ENCODE measurements around the gene RUFY4. TPM values are rescaled to one million over a fixed set of nuclear protein-coding genes. Genes with fewer than 3 reads are reported as not detected.
A peak's percentile ranks its signal among the peaks of the same experiment; 100 is the strongest.

The RUFY4 gene
- total RNA-seq, 1 donor from 2014 or later = not detected

DNA sequence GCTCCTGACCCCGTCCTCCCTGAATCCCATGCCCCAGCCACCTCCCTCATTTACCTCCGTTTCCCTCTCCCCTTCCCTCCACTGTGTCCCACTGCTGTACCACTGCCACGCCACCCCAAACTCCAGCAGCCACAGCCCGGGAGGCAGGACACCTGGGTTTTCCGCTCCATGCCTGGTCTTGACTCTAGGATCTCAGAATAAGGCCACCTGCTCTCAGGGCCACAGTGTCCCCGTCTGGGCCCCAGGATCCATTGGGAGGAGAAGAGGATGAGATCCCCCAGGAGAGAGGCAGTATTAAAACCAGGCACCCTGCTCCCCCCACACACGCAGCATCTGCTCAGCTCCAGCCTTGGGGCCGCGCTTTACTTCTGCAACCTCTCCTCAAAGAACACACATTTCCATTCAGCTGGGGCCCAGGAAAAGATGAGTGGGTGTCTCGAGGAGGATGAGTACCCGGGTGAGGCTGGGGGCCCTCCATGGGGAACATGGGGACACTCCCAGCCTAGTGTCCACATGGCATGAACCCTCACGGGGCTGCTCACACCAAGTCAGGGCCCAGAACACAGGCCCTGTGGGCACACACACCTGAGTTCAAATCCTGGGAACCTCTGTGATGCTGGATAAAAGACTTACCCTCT lies 33.5 kb upstream of the RUFY4 start:
- Histone ChIP-seq H3K9me3 (ENCODE audit: insufficient read depth, low read depth, low read length) (no peaks in the 10 kb centered on the region), H3K4me2 (ENCODE audit: low read length) (no peak overlapping the region), H3K79me2 (ENCODE audit: insufficient read depth, low read length) (no peaks in the 10 kb centered on the region), H3K4me1 (ENCODE audit: insufficient read depth, low read length) (peaks cover 10% of the 10 kb centered on the region), H3K36me3 (ENCODE audit: insufficient read depth, low read length) (no peaks in the 10 kb centered on the region), H3K27ac (ENCODE audit: low read depth, low read length) (no peak overlapping the region), H2AFZ (ENCODE audit: low read depth, low read length) (no peak overlapping the region), H3K4me3 (ENCODE audit: insufficient read depth, low read depth, low read length) (no peak overlapping the region), H3K9ac (ENCODE audit: low read length) (no peak overlapping the region), H4K20me1 (ENCODE audit: insufficient read depth, low read length) (no peaks in the 10 kb centered on the region), H3K27me3 (ENCODE audit: insufficient read depth, low read length) (peaks cover 38% of the 10 kb centered on the region)
- FAIRE-seq (no peak), DNase-seq (ENCODE audit: low read depth) (no peak)
- peaks cover 5% of the 10 kb centered on the region for H3K4me1 Mint-ChIP-seq (ENCODE audit: low read depth, unreplicated experiment)
- peaks cover 4% of the 10 kb centered on the region for H3K9me3 Mint-ChIP-seq (ENCODE audit: unreplicated experiment)
- H3K36me3 Mint-ChIP-seq (ENCODE audit: low read depth, unreplicated experiment) = peaks cover 3% of the 10 kb centered on the region
- H3K4me3 Mint-ChIP-seq (ENCODE audit: unreplicated experiment) = no peak overlapping the region
- no peak overlapping the region for H3K27ac Mint-ChIP-seq (ENCODE audit: unreplicated experiment)
- TF ChIP-seq, protein P1, sequence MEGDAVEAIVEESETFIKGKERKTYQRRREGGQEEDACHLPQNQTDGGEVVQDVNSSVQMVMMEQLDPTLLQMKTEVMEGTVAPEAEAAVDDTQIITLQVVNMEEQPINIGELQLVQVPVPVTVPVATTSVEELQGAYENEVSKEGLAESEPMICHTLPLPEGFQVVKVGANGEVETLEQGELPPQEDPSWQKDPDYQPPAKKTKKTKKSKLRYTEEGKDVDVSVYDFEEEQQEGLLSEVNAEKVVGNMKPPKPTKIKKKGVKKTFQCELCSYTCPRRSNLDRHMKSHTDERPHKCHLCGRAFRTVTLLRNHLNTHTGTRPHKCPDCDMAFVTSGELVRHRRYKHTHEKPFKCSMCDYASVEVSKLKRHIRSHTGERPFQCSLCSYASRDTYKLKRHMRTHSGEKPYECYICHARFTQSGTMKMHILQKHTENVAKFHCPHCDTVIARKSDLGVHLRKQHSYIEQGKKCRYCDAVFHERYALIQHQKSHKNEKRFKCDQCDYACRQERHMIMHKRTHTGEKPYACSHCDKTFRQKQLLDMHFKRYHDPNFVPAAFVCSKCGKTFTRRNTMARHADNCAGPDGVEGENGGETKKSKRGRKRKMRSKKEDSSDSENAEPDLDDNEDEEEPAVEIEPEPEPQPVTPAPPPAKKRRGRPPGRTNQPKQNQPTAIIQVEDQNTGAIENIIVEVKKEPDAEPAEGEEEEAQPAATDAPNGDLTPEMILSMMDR (IDR thresholded peaks at IDR 0.05; ENCODE audit: insufficient read depth, low read depth, low read length) = no peak
- TF ChIP-seq EZH2 (IDR thresholded peaks at IDR 0.05; ENCODE audit: insufficient read depth, low read length) = no peak
- H3K27me3 Mint-ChIP-seq (ENCODE audit: low read depth, unreplicated experiment) = peaks cover 49% of the 10 kb centered on the region

DNA sequence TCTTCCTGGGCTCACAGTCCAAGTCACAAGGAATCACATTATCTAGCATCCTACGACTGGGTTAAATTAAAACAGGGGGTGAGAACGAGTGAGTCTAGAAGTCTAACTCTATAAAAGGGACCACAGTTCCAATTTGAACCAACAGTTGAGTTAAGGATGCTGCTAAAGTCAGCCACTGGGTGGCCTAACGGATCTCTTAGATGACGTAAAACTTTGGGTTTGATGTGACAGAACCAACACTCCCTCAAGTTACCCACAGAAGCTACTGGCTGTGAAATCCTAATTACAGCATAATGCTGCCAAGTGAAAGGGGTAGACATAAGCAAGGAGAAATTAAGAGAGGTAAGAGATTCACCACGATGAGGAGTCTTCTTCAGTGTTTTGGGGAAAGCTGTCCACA lies 32.7 kb upstream of the RUFY4 start:
- H3K9ac ChIP-seq (ENCODE audit: low read length) = no peak overlapping the region
- Mint-ChIP-seq H3K36me3 (ENCODE audit: low read depth, unreplicated experiment) (peaks cover 3% of the 10 kb centered on the region), H3K4me3 (ENCODE audit: unreplicated experiment) (no peak overlapping the region), H3K27me3 (ENCODE audit: low read depth, unreplicated experiment) (peaks cover 52% of the 10 kb centered on the region), H3K4me1 (ENCODE audit: low read depth, unreplicated experiment) (peaks cover 5% of the 10 kb centered on the region), H3K27ac (ENCODE audit: unreplicated experiment) (no peak overlapping the region), H3K9me3 (ENCODE audit: unreplicated experiment) (peaks cover 6% of the 10 kb centered on the region)
- H4K20me1 ChIP-seq (ENCODE audit: insufficient read depth, low read length) = no peaks in the 10 kb centered on the region
- no peak overlapping the region for H2AFZ ChIP-seq (ENCODE audit: low read depth, low read length)
- no peaks in the 10 kb centered on the region for H3K36me3 ChIP-seq (ENCODE audit: insufficient read depth, low read length)
- no peak overlapping the region for H3K27ac ChIP-seq (ENCODE audit: low read depth, low read length)
- TF ChIP-seq, protein P1 (IDR thresholded peaks at IDR 0.05; ENCODE audit: insufficient read depth, low read depth, low read length) = peak; percentile 18
- TF ChIP-seq EZH2 (IDR thresholded peaks at IDR 0.05; ENCODE audit: insufficient read depth, low read length) = no peak
- H3K27me3 ChIP-seq (ENCODE audit: insufficient read depth, low read length) = peaks cover 46% of the 10 kb centered on the region
- no peaks in the 10 kb centered on the region for H3K79me2 ChIP-seq (ENCODE audit: insufficient read depth, low read length)
- no peak overlapping the region for H3K4me2 ChIP-seq (ENCODE audit: low read length)
- H3K4me1 ChIP-seq (ENCODE audit: insufficient read depth, low read length) = peaks cover 10% of the 10 kb centered on the region
- DNase-seq (ENCODE audit: low read depth) (no peak), FAIRE-seq (no peak)
- H3K9me3 ChIP-seq (ENCODE audit: insufficient read depth, low read depth, low read length) = no peaks in the 10 kb centered on the region
- no peak overlapping the region for H3K4me3 ChIP-seq (ENCODE audit: insufficient read depth, low read depth, low read length)

DNA sequence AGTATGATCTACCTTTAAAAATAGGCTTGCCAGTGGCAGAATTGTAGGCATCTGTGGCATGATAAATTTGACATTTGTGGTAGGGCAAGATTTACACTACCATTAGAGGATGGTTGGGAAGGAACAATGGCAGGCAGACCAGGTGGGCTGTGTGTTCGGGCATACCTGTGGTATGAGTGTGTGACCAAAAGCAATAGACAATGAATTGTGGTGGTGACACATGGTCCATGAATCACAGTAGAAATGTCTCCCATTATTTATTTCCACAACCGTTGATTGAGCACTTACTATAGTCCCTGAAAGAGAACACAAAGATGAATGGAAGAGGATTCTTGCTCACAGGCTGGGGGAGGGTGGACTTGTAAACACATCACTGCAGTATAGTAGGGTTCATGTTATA lies 29.9 kb upstream of the RUFY4 start:
- Histone ChIP-seq H4K20me1 (ENCODE audit: insufficient read depth, low read length) (no peaks in the 10 kb centered on the region), H3K4me1 (ENCODE audit: insufficient read depth, low read length) (peaks cover 10% of the 10 kb centered on the region), H3K79me2 (ENCODE audit: insufficient read depth, low read length) (no peaks in the 10 kb centered on the region), H3K27ac (ENCODE audit: low read depth, low read length) (no peak overlapping the region), H3K9ac (ENCODE audit: low read length) (no peak overlapping the region), H3K4me2 (ENCODE audit: low read length) (peak overlapping the region; percentile 32), H3K36me3 (ENCODE audit: insufficient read depth, low read length) (no peaks in the 10 kb centered on the region), H3K27me3 (ENCODE audit: insufficient read depth, low read length) (peaks cover 49% of the 10 kb centered on the region), H3K4me3 (ENCODE audit: insufficient read depth, low read depth, low read length) (no peak overlapping the region), H2AFZ (ENCODE audit: low read depth, low read length) (no peak overlapping the region), H3K9me3 (ENCODE audit: insufficient read depth, low read depth, low read length) (peaks cover 7% of the 10 kb centered on the region)
- H3K27me3 Mint-ChIP-seq (ENCODE audit: low read depth, unreplicated experiment) = peaks cover 35% of the 10 kb centered on the region
- no peak overlapping the region for H3K27ac Mint-ChIP-seq (ENCODE audit: unreplicated experiment)
- H3K9me3 Mint-ChIP-seq (ENCODE audit: unreplicated experiment) = peaks cover 8% of the 10 kb centered on the region
- H3K36me3 Mint-ChIP-seq (ENCODE audit: low read depth, unreplicated experiment) = peaks cover 3% of the 10 kb centered on the region
- H3K4me3 Mint-ChIP-seq (ENCODE audit: unreplicated experiment) = no peak overlapping the region
- peaks cover 3% of the 10 kb centered on the region for H3K4me1 Mint-ChIP-seq (ENCODE audit: low read depth, unreplicated experiment)
- DNase-seq (ENCODE audit: low read depth) (peak; percentile 87), FAIRE-seq (peak; percentile 41)
- no peak for TF ChIP-seq EZH2 (IDR thresholded peaks at IDR 0.05; ENCODE audit: insufficient read depth, low read length)
- TF ChIP-seq, protein P1 (IDR thresholded peaks at IDR 0.05; ENCODE audit: insufficient read depth, low read depth, low read length) = no peak

Measured in astrocyte (in vitro differentiated cells and primary cell).